Esophagus muscularis mucosa (tissue), 3 donors: ENCODE data around the gene GLT1D1.

Source experiments
- POLR2A ChIP-seq: fragments of 450-650 bp; IDR thresholded peaks from one replicate; pipeline ENCODE4 v1.6.1; 2017; ENCODE audit warnings: antibody characterized with exemption, moderate library complexity, mild to moderate bottlenecking, low read depth
- POLR2AphosphoS5 ChIP-seq, 2 donors: sonication (generic); formaldehyde crosslinking; IDR thresholded peaks; one replicate each; pipeline ENCODE4 v1.6.1; 2017; ENCODE audit warnings: antibody characterized with exemption in 2 of 2
- TF ChIP-seq, protein P1 (sequence below), 3 experiments: fragments of 200-600 bp in 2 of 3; fragments of 450-650 bp in 1 of 3; sonication (generic) in 2 of 3; IDR thresholded peaks; one replicate each; pipeline ENCODE4 v1.5.1; 2017 to 2019; ENCODE audit warnings: antibody characterized with exemption in 3 of 3, mild to moderate bottlenecking in 2 of 3, moderate library complexity in 1 of 3

DNA sequence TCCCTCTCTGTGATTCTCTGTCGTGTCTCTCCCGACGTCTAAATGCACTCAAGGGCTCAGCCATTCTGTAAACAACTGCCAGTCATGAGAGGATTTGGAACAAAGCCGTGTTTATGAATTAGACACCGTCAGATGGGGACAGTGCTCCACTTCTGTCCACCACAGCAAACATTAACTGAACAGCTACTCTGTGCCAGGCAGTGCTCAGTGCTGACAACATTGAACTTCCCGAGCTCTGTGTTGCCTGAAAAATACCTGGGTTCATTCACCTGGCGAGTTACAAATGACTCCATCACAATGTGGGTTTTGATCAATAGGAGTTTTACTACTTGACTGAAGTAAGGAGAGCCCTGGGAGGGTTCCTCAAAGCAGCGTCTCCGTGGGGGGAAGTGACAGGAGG, 139.3 kb downstream of the GLT1D1 start:
- TF ChIP-seq, protein P1, sequence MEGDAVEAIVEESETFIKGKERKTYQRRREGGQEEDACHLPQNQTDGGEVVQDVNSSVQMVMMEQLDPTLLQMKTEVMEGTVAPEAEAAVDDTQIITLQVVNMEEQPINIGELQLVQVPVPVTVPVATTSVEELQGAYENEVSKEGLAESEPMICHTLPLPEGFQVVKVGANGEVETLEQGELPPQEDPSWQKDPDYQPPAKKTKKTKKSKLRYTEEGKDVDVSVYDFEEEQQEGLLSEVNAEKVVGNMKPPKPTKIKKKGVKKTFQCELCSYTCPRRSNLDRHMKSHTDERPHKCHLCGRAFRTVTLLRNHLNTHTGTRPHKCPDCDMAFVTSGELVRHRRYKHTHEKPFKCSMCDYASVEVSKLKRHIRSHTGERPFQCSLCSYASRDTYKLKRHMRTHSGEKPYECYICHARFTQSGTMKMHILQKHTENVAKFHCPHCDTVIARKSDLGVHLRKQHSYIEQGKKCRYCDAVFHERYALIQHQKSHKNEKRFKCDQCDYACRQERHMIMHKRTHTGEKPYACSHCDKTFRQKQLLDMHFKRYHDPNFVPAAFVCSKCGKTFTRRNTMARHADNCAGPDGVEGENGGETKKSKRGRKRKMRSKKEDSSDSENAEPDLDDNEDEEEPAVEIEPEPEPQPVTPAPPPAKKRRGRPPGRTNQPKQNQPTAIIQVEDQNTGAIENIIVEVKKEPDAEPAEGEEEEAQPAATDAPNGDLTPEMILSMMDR (IDR thresholded peaks at IDR 0.05) = no peak
- TF ChIP-seq POLR2A (no peak), POLR2AphosphoS5 (IDR thresholded peaks at IDR 0.05) (no peak)
